ENCODE measurements around the gene PAX5. TPM values are rescaled to one million over a fixed set of nuclear protein-coding genes. Genes with fewer than 3 reads are reported as not detected.

The PAX5 gene
- polyA plus RNA-seq, 2 of the 4 experiments (the other 2 are of a cell fraction) = not detected

DNA sequence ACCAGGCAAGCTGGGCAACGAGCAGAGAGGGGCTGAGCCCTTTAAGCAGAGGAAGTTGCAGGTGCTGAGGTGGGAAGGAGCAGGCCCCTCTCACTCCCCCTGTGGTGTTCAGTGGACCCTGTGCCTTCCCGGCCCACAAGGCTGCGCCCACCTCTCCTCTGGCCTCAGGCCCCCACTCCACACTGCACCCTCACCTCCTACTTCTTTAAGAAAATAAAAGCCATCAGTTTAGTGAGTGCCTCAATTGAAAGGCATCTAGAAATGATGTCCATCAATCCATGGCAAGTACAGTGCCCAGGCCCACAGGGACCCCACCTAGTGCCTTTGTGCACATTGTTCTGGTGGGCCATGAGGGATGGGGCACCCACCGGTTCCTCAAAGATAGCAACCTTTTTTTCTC is 158.0 kb downstream of the PAX5 start:
- POLR2A ChIA-PET = no interaction called here
- TF ChIP-seq, protein P1, sequence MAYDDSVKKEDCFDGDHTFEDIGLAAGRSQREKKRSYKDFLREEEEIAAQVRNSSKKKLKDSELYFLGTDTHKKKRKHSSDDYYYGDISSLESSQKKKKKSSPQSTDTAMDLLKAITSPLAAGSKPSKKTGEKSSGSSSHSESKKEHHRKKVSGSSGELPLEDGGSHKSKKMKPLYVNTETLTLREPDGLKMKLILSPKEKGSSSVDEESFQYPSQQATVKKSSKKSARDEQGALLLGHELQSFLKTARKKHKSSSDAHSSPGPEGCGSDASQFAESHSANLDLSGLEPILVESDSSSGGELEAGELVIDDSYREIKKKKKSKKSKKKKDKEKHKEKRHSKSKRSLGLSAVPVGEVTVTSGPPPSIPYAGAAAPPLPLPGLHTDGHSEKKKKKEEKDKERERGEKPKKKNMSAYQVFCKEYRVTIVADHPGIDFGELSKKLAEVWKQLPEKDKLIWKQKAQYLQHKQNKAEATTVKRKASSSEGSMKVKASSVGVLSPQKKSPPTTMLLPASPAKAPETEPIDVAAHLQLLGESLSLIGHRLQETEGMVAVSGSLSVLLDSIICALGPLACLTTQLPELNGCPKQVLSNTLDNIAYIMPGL (CRISPR knock-in tag; IDR thresholded peaks at IDR 0.05; ENCODE audit: borderline replicate concordance) = no peak
- no peak for TF ChIP-seq HOXB13 (CRISPR knock-in tag; IDR thresholded peaks at IDR 0.05; ENCODE audit: low read depth)
- TF ChIP-seq ZC3H11A (IDR thresholded peaks at IDR 0.05) = no peak
- no peak for TF ChIP-seq CEBPB (IDR thresholded peaks at IDR 0.05)
- TF ChIP-seq, protein P2, sequence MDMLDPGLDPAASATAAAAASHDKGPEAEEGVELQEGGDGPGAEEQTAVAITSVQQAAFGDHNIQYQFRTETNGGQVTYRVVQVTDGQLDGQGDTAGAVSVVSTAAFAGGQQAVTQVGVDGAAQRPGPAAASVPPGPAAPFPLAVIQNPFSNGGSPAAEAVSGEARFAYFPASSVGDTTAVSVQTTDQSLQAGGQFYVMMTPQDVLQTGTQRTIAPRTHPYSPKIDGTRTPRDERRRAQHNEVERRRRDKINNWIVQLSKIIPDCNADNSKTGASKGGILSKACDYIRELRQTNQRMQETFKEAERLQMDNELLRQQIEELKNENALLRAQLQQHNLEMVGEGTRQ (IDR thresholded peaks at IDR 0.05) = no peak
- no peak for TF ChIP-seq EP300 (IDR thresholded peaks at IDR 0.05)
- TF ChIP-seq HOXA7 (CRISPR knock-in tag; IDR thresholded peaks at IDR 0.05) = no peak
- TF ChIP-seq RARB (CRISPR knock-in tag; IDR thresholded peaks at IDR 0.05) = no peak
- TF ChIP-seq RNF2 (IDR thresholded peaks at IDR 0.05; ENCODE audit: borderline replicate concordance, low read depth) = no peak
- no peak for TF ChIP-seq MAZ (IDR thresholded peaks at IDR 0.05; ENCODE audit: borderline replicate concordance, low read depth, low read length)
- TF ChIP-seq JUN (IDR thresholded peaks at IDR 0.05) = no peak
- TF ChIP-seq MYC (IDR thresholded peaks at IDR 0.05; ENCODE audit: borderline replicate concordance, low read length) = no peak
- no peak for TF ChIP-seq ZNF302 (CRISPR knock-in tag; IDR thresholded peaks at IDR 0.05)
- TF ChIP-seq NFE2L2 (conservative IDR thresholded peaks at IDR 0.05; ENCODE audit: low read length) = no peak
- no peak for TF ChIP-seq TFCP2L1 (CRISPR knock-in tag; IDR thresholded peaks at IDR 0.05)
- TF ChIP-seq ZFP36 (IDR thresholded peaks at IDR 0.05; ENCODE audit: borderline replicate concordance, partially characterized antibody) = no peak
- TF ChIP-seq KDM1A (IDR thresholded peaks at IDR 0.05; ENCODE audit: low read depth) = no peak
- no peak for TF ChIP-seq RCOR1 (IDR thresholded peaks at IDR 0.05; ENCODE audit: low read depth, low read length)
- Histone ChIP-seq H3K9me3 (no peaks in the 10 kb centered on the region), H3K4me1 (no peaks in the 10 kb centered on the region), H3K27ac (no peak overlapping the region), H3K4me3 (no peak overlapping the region), H3K4me2 (no peak overlapping the region)
- 60% methylated on average over 4 of the region's 4 CpGs for WGBS (ENCODE audit: missing lambda C conversion rate)
- DNase-seq (ENCODE audit: low read depth in 1 of 2, low spot score in 1 of 2) (no peak), FAIRE-seq (no peak), ATAC-seq (no peak)
- CTCF ChIA-PET = interaction anchor here (0.9 to 8.0 kb wide), 12 partner anchors 8 to 120 kb away, joined by 3 to 166 read pairs (median 43); no protein-coding TSS in a partner anchor

DNA sequence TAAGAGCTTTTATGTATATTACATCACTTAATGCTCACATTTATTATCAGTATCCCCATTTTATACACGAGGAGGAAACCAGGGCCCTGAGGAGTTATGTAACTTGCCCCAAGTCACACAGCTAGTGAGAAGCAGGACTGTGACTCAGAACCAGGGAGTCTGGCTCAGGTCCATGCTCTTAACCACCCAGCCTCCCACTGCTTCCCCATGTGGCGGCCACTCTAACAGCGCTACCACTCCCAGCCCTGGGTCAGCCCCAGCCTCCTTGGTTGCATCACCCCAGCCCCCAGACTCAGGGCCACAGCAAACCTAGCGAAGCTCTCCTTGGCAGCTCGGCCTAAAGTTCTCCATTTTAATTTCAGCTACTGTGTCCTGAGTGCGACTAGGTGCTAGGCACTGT is 159.1 kb downstream of the PAX5 start:
- ChIA-PET POLR2A (no interaction called here), CTCF (interaction anchor here (0.7 to 8.0 kb wide), 22 partner anchors 9 to 510 kb away, joined by 3 to 166 read pairs (median 18); no protein-coding TSS in a partner anchor)
- ATAC-seq = no peak
- TF ChIP-seq EHMT2 (IDR thresholded peaks at IDR 0.05; ENCODE audit: low read depth) (no peak), CEBPB (IDR thresholded peaks at IDR 0.05) (no peak), FOSB (CRISPR knock-in tag; IDR thresholded peaks at IDR 0.05) (no peak), EHF (CRISPR knock-in tag; IDR thresholded peaks at IDR 0.05) (no peak), POLR2AphosphoS2 (conservative IDR thresholded peaks at IDR 0.05; ENCODE audit: low read length) (no peak), SREBF2 (IDR thresholded peaks at IDR 0.05) (no peak), MYC (IDR thresholded peaks at IDR 0.05; ENCODE audit: borderline replicate concordance, low read length) (no peak), FOSL2 (IDR thresholded peaks at IDR 0.05) (no peak), FOSL2 (CRISPR knock-in tag; IDR thresholded peaks at IDR 0.05) (no peak), HOXB5 (CRISPR knock-in tag; IDR thresholded peaks at IDR 0.05) (no peak), EP300 (IDR thresholded peaks at IDR 0.05) (no peak), POLR2A (IDR thresholded peaks at IDR 0.05; ENCODE audit: low read length) (no peak), TP53 (CRISPR knock-in tag; IDR thresholded peaks at IDR 0.05) (no peak), NPAS2 (CRISPR knock-in tag; IDR thresholded peaks at IDR 0.05; ENCODE audit: borderline replicate concordance) (no peak), NR3C1 (IDR thresholded peaks at IDR 0.05) (no peak), BHLHE40 (IDR thresholded peaks at IDR 0.05; ENCODE audit: low read depth, low read length) (no peak), KDM1A (IDR thresholded peaks at IDR 0.05; ENCODE audit: low read depth) (no peak)
- TF ChIP-seq, protein P3, sequence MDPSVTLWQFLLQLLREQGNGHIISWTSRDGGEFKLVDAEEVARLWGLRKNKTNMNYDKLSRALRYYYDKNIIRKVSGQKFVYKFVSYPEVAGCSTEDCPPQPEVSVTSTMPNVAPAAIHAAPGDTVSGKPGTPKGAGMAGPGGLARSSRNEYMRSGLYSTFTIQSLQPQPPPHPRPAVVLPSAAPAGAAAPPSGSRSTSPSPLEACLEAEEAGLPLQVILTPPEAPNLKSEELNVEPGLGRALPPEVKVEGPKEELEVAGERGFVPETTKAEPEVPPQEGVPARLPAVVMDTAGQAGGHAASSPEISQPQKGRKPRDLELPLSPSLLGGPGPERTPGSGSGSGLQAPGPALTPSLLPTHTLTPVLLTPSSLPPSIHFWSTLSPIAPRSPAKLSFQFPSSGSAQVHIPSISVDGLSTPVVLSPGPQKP (IDR thresholded peaks at IDR 0.05; ENCODE audit: low read depth, low read length) = no peak
- TF ChIP-seq, protein P4, sequence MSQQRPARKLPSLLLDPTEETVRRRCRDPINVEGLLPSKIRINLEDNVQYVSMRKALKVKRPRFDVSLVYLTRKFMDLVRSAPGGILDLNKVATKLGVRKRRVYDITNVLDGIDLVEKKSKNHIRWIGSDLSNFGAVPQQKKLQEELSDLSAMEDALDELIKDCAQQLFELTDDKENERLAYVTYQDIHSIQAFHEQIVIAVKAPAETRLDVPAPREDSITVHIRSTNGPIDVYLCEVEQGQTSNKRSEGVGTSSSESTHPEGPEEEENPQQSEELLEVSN (IDR thresholded peaks at IDR 0.05; ENCODE audit: borderline replicate concordance, low read depth) = no peak
- TF ChIP-seq, protein P5, sequence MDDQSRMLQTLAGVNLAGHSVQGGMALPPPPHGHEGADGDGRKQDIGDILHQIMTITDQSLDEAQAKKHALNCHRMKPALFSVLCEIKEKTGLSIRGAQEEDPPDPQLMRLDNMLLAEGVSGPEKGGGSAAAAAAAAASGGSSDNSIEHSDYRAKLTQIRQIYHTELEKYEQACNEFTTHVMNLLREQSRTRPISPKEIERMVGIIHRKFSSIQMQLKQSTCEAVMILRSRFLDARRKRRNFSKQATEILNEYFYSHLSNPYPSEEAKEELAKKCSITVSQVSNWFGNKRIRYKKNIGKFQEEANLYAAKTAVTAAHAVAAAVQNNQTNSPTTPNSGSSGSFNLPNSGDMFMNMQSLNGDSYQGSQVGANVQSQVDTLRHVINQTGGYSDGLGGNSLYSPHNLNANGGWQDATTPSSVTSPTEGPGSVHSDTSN (IDR thresholded peaks at IDR 0.05) = no peak

More for the DNA sequence above, 159.1 kb downstream of the PAX5 start:
- H3K27ac ChIP-seq = no peak overlapping the region
- no peak overlapping the region for H3K4me2 ChIP-seq
- DNase-seq (ENCODE audit: low read depth in 1 of 2, low spot score in 1 of 2) (no peak), FAIRE-seq (no peak)
- no peaks in the 10 kb centered on the region for H3K9me3 ChIP-seq
- WGBS (ENCODE audit: missing lambda C conversion rate) = 73% methylated on average over 6 of the region's 6 CpGs
- H3K4me3 ChIP-seq = no peak overlapping the region
- H3K4me1 ChIP-seq = no peaks in the 10 kb centered on the region

Measured in A549 (cell line).